WTC11 (cell line): ENCODE data around the gene HELLS. TPM values are rescaled to one million over a fixed set of nuclear protein-coding genes. Genes with fewer than 3 reads are reported as not detected.

Experiments used
- ATAC-seq: fragments of 200-7000 bp; cut with Tn5 transposase; 2 replicates; pipeline ENCODE4 v1.10.0; 2021; ENCODE audit warnings: mild to moderate bottlenecking, moderate library complexity
- CTCF ChIA-PET: fragments of 300-600 bp; sonication (Branson Sonifier 250); formaldehyde crosslinking; loops from one replicate; lab custom pipeline; 2021; ENCODE audit warnings: antibody characterized with exemption; lab: Charles Lee
- POLR2A ChIA-PET: fragments of 350-600 bp; sonication (Branson Sonifier 250); formaldehyde crosslinking; loops from one replicate; lab custom pipeline; 2021; ENCODE audit warnings: antibody characterized with exemption; lab: Charles Lee
- DNase-seq: peaks from one replicate; pipeline ENCODE4 v3.0.0; 2021; ENCODE audit warnings: low spot score
- H3K27ac Mint-ChIP-seq: 2 replicates; pipeline ENCODE4 v1.8.0; 2021; ENCODE audit warnings: mixed read lengths
- H3K27me3 Mint-ChIP-seq: 2 replicates; pipeline ENCODE4 v1.8.0; 2021; ENCODE audit warnings: low read depth, mild to moderate bottlenecking, moderate library complexity, mixed read lengths
- H3K36me3 Mint-ChIP-seq: 2 replicates; pipeline ENCODE4 v1.8.0; 2021; ENCODE audit warnings: mixed read lengths
- H3K4me1 Mint-ChIP-seq: 2 replicates; pipeline ENCODE4 v1.8.0; 2022; ENCODE audit warnings: mixed read lengths
- H3K4me3 Mint-ChIP-seq: 2 replicates; pipeline ENCODE4 v1.8.0; 2021; ENCODE audit warnings: mild to moderate bottlenecking, moderate library complexity, mixed read lengths
- H3K9me3 Mint-ChIP-seq: 2 replicates; pipeline ENCODE4 v1.8.0; 2021; ENCODE audit warnings: mixed read lengths
- HMGA2 ChIP-seq: fragments of 250-450 bp; sonication (Bioruptor Pico); IDR thresholded peaks from 2 replicates; pipeline ENCODE4 v1.4.0; 2021; ENCODE audit warnings: mild to moderate bottlenecking, moderate library complexity
- MXD4 ChIP-seq: fragments of 250-450 bp; sonication (Bioruptor Pico); IDR thresholded peaks from 2 replicates; pipeline ENCODE4 v1.8.0; 2021; ENCODE audit warnings: mild to moderate bottlenecking, moderate library complexity, borderline replicate concordance
- MYBL2 ChIP-seq: sonication (generic); formaldehyde crosslinking; IDR thresholded peaks from 2 replicates; pipeline ENCODE4 v1.8.1; 2023; ENCODE audit warnings: mild to moderate bottlenecking, moderate library complexity, missing genetic modification reagents
- SMAD4 ChIP-seq: sonication (generic); formaldehyde crosslinking; IDR thresholded peaks from 2 replicates; pipeline ENCODE4 v1.8.0; 2022; ENCODE audit warnings: mild to moderate bottlenecking, missing genetic modification reagents
- ZNF138 ChIP-seq: sonication (generic); formaldehyde crosslinking; conservative IDR thresholded peaks from 2 replicates; pipeline ENCODE4 v1.8.1; 2022; ENCODE audit warnings: mild to moderate bottlenecking, moderate library complexity, missing genetic modification reagents
- ZNF232 ChIP-seq: sonication (generic); formaldehyde crosslinking; IDR thresholded peaks from 2 replicates; pipeline ENCODE4 v1.8.0; 2022; ENCODE audit warnings: mild to moderate bottlenecking, missing genetic modification reagents
- total RNA-seq: library from RNA; stranded (reverse); gene quantifications from 3 replicates; pipeline ENCODE4 v1.2.3, GENCODE V29; 2021
- TF ChIP-seq, protein P1 (sequence below): fragments of 200-600 bp; IDR thresholded peaks from 2 replicates; pipeline ENCODE4 v1.8.0; 2022; ENCODE audit warnings: antibody characterized with exemption
- TF ChIP-seq, protein P2 (sequence below): sonication (generic); formaldehyde crosslinking; IDR thresholded peaks from 2 replicates; pipeline ENCODE4 v1.8.1; 2023; ENCODE audit warnings: mild to moderate bottlenecking, missing genetic modification reagents
- TF ChIP-seq, protein P3 (sequence below): sonication (generic); formaldehyde crosslinking; IDR thresholded peaks from 2 replicates; pipeline ENCODE4 v1.8.0; 2023; ENCODE audit warnings: missing genetic modification reagents
- TF ChIP-seq, protein P4 (sequence below): sonication (generic); formaldehyde crosslinking; IDR thresholded peaks from 2 replicates; pipeline ENCODE4 v1.8.1; 2023; ENCODE audit warnings: mild to moderate bottlenecking, missing genetic modification reagents, moderate library complexity
- TF ChIP-seq, protein P5 (sequence below): sonication (generic); formaldehyde crosslinking; conservative IDR thresholded peaks from 2 replicates; pipeline ENCODE4 v1.8.1; 2023; ENCODE audit warnings: mild to moderate bottlenecking, low read depth, missing genetic modification reagents, moderate library complexity
- TF ChIP-seq, protein P6 (sequence below): sonication (generic); formaldehyde crosslinking; IDR thresholded peaks from 2 replicates; pipeline ENCODE4 v1.8.0; 2022; ENCODE audit warnings: mild to moderate bottlenecking, missing genetic modification reagents
- TF ChIP-seq, protein P7 (sequence below): fragments of 250-450 bp; sonication (Bioruptor Pico); IDR thresholded peaks from 2 replicates; pipeline ENCODE4 v1.9.0; 2021; ENCODE audit warnings: moderate library complexity, mild to moderate bottlenecking, inconsistent platforms, borderline replicate concordance
- TF ChIP-seq, protein P8 (sequence below): sonication (generic); formaldehyde crosslinking; IDR thresholded peaks from 2 replicates; pipeline ENCODE4 v1.8.1; 2023; ENCODE audit warnings: mild to moderate bottlenecking, missing genetic modification reagents, borderline replicate concordance
- TF ChIP-seq, protein P9 (sequence below): sonication (generic); formaldehyde crosslinking; IDR thresholded peaks from 2 replicates; pipeline ENCODE4 v1.8.0; 2022; ENCODE audit warnings: missing genetic modification reagents

Gene HELLS
- total RNA-seq, 1 experiment from 2014 or later = 419 TPM

DNA sequence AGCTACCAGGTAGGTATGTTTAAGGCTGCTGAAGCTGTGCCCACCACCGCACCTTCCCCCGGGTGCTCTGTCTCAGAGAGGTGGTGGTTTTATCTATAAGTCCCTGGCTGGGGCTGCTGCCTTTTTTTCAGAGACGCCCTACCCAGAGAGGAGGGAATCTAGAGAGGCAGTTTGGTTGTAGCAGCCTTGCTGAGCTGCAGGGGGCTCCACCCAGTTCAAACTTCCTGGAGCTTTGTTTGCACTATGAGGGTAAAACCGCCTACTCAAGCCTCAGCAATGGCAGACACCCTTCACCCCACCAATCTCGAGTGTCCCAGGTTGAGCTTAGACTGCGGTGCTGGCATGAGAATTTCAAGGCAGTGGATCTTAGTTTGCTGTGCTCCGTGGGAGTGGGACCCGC, 94.3 kb downstream of the HELLS start:
- H3K4me1 Mint-ChIP-seq = no peaks in the 10 kb centered on the region
- H3K27me3 Mint-ChIP-seq = peaks cover 8% of the 10 kb centered on the region
- CTCF ChIA-PET = interaction anchor here (0.9 to 1.4 kb wide), 7 partner anchors 10 to 358 kb away, joined by 3 to 4 read pairs (median 3); no protein-coding TSS in a partner anchor
- no peak overlapping the region for H3K27ac Mint-ChIP-seq
- no peak for TF ChIP-seq HMGA2 (CRISPR knock-in tag)
- TF ChIP-seq ZNF232 (CRISPR knock-in tag) = no peak
- TF ChIP-seq, protein P1, sequence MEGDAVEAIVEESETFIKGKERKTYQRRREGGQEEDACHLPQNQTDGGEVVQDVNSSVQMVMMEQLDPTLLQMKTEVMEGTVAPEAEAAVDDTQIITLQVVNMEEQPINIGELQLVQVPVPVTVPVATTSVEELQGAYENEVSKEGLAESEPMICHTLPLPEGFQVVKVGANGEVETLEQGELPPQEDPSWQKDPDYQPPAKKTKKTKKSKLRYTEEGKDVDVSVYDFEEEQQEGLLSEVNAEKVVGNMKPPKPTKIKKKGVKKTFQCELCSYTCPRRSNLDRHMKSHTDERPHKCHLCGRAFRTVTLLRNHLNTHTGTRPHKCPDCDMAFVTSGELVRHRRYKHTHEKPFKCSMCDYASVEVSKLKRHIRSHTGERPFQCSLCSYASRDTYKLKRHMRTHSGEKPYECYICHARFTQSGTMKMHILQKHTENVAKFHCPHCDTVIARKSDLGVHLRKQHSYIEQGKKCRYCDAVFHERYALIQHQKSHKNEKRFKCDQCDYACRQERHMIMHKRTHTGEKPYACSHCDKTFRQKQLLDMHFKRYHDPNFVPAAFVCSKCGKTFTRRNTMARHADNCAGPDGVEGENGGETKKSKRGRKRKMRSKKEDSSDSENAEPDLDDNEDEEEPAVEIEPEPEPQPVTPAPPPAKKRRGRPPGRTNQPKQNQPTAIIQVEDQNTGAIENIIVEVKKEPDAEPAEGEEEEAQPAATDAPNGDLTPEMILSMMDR = peak; percentile 32; the same call in 1 of the 2 replicates
- no peak for TF ChIP-seq MYBL2 (CRISPR knock-in tag)
- TF ChIP-seq, protein P2, sequence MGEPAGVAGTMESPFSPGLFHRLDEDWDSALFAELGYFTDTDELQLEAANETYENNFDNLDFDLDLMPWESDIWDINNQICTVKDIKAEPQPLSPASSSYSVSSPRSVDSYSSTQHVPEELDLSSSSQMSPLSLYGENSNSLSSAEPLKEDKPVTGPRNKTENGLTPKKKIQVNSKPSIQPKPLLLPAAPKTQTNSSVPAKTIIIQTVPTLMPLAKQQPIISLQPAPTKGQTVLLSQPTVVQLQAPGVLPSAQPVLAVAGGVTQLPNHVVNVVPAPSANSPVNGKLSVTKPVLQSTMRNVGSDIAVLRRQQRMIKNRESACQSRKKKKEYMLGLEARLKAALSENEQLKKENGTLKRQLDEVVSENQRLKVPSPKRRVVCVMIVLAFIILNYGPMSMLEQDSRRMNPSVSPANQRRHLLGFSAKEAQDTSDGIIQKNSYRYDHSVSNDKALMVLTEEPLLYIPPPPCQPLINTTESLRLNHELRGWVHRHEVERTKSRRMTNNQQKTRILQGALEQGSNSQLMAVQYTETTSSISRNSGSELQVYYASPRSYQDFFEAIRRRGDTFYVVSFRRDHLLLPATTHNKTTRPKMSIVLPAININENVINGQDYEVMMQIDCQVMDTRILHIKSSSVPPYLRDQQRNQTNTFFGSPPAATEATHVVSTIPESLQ = no peak
- TF ChIP-seq, protein P3, sequence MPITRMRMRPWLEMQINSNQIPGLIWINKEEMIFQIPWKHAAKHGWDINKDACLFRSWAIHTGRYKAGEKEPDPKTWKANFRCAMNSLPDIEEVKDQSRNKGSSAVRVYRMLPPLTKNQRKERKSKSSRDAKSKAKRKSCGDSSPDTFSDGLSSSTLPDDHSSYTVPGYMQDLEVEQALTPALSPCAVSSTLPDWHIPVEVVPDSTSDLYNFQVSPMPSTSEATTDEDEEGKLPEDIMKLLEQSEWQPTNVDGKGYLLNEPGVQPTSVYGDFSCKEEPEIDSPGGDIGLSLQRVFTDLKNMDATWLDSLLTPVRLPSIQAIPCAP (CRISPR knock-in tag) = no peak
- no peak for TF ChIP-seq ZNF138 (CRISPR knock-in tag)
- TF ChIP-seq, all 79 proteins: peak for 1
- Mint-ChIP-seq H3K4me3 (no peak overlapping the region), H3K9me3 (peaks cover 50% of the 10 kb centered on the region), H3K36me3 (peaks cover 44% of the 10 kb centered on the region)
- ATAC-seq (peak; percentile 91), DNase-seq (peak; percentile 38)
- POLR2A ChIA-PET = no interaction called here

DNA sequence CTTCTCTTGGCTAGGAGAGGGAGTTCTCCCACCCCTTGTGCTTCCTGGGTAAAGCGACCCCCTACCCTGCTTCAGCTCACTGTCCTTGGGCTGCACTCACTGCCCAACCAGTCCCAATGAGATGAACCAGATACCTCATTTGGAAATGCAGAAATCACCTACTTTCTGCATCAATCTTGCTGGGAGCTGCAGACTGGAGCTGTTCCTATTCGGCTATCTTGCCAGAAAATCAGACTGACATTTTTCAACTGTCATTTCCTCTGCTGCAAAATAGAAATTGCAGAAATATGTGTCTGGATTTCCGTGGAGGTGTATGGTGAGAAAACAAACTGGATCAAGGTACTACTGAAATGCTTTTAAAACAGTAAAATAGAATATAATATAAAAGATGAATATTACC, 95.0 kb downstream of the HELLS start:
- Mint-ChIP-seq H3K27ac (no peak overlapping the region), H3K27me3 (peaks cover 8% of the 10 kb centered on the region), H3K4me3 (no peak overlapping the region), H3K9me3 (peaks cover 44% of the 10 kb centered on the region), H3K36me3 (peaks cover 38% of the 10 kb centered on the region), H3K4me1 (no peaks in the 10 kb centered on the region)
- ChIA-PET POLR2A (no interaction called here), CTCF (interaction anchor here (1.0 to 1.4 kb wide), 7 partner anchors 15 to 357 kb away, joined by 3 read pairs; no protein-coding TSS in a partner anchor)
- no peak for ATAC-seq
- DNase-seq = no peak
- TF ChIP-seq, protein P4, sequence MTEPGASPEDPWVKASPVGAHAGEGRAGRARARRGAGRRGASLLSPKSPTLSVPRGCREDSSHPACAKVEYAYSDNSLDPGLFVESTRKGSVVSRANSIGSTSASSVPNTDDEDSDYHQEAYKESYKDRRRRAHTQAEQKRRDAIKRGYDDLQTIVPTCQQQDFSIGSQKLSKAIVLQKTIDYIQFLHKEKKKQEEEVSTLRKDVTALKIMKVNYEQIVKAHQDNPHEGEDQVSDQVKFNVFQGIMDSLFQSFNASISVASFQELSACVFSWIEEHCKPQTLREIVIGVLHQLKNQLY (CRISPR knock-in tag) = no peak
- TF ChIP-seq MXD4 = no peak
- TF ChIP-seq, protein P5, sequence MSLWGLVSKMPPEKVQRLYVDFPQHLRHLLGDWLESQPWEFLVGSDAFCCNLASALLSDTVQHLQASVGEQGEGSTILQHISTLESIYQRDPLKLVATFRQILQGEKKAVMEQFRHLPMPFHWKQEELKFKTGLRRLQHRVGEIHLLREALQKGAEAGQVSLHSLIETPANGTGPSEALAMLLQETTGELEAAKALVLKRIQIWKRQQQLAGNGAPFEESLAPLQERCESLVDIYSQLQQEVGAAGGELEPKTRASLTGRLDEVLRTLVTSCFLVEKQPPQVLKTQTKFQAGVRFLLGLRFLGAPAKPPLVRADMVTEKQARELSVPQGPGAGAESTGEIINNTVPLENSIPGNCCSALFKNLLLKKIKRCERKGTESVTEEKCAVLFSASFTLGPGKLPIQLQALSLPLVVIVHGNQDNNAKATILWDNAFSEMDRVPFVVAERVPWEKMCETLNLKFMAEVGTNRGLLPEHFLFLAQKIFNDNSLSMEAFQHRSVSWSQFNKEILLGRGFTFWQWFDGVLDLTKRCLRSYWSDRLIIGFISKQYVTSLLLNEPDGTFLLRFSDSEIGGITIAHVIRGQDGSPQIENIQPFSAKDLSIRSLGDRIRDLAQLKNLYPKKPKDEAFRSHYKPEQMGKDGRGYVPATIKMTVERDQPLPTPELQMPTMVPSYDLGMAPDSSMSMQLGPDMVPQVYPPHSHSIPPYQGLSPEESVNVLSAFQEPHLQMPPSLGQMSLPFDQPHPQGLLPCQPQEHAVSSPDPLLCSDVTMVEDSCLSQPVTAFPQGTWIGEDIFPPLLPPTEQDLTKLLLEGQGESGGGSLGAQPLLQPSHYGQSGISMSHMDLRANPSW = no peak
- TF ChIP-seq, protein P6, sequence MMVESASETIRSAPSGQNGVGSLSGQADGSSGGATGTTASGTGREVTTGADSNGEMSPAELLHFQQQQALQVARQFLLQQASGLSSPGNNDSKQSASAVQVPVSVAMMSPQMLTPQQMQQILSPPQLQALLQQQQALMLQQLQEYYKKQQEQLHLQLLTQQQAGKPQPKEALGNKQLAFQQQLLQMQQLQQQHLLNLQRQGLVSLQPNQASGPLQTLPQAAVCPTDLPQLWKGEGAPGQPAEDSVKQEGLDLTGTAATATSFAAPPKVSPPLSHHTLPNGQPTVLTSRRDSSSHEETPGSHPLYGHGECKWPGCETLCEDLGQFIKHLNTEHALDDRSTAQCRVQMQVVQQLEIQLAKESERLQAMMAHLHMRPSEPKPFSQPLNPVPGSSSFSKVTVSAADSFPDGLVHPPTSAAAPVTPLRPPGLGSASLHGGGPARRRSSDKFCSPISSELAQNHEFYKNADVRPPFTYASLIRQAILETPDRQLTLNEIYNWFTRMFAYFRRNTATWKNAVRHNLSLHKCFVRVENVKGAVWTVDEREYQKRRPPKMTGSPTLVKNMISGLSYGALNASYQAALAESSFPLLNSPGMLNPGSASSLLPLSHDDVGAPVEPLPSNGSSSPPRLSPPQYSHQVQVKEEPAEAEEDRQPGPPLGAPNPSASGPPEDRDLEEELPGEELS (CRISPR knock-in tag) = no peak
- TF ChIP-seq, protein P7, sequence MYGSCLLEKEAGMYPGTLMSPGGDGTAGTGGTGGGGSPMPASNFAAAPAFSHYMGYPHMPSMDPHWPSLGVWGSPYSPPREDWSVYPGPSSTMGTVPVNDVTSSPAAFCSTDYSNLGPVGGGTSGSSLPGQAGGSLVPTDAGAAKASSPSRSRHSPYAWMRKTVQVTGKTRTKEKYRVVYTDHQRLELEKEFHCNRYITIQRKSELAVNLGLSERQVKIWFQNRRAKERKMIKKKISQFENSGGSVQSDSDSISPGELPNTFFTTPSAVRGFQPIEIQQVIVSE (CRISPR knock-in tag) = no peak
- TF ChIP-seq SMAD4 = no peak
- TF ChIP-seq, protein P8, sequence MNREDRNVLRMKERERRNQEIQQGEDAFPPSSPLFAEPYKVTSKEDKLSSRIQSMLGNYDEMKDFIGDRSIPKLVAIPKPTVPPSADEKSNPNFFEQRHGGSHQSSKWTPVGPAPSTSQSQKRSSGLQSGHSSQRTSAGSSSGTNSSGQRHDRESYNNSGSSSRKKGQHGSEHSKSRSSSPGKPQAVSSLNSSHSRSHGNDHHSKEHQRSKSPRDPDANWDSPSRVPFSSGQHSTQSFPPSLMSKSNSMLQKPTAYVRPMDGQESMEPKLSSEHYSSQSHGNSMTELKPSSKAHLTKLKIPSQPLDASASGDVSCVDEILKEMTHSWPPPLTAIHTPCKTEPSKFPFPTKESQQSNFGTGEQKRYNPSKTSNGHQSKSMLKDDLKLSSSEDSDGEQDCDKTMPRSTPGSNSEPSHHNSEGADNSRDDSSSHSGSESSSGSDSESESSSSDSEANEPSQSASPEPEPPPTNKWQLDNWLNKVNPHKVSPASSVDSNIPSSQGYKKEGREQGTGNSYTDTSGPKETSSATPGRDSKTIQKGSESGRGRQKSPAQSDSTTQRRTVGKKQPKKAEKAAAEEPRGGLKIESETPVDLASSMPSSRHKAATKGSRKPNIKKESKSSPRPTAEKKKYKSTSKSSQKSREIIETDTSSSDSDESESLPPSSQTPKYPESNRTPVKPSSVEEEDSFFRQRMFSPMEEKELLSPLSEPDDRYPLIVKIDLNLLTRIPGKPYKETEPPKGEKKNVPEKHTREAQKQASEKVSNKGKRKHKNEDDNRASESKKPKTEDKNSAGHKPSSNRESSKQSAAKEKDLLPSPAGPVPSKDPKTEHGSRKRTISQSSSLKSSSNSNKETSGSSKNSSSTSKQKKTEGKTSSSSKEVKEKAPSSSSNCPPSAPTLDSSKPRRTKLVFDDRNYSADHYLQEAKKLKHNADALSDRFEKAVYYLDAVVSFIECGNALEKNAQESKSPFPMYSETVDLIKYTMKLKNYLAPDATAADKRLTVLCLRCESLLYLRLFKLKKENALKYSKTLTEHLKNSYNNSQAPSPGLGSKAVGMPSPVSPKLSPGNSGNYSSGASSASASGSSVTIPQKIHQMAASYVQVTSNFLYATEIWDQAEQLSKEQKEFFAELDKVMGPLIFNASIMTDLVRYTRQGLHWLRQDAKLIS (CRISPR knock-in tag) = no peak
- TF ChIP-seq, protein P9, sequence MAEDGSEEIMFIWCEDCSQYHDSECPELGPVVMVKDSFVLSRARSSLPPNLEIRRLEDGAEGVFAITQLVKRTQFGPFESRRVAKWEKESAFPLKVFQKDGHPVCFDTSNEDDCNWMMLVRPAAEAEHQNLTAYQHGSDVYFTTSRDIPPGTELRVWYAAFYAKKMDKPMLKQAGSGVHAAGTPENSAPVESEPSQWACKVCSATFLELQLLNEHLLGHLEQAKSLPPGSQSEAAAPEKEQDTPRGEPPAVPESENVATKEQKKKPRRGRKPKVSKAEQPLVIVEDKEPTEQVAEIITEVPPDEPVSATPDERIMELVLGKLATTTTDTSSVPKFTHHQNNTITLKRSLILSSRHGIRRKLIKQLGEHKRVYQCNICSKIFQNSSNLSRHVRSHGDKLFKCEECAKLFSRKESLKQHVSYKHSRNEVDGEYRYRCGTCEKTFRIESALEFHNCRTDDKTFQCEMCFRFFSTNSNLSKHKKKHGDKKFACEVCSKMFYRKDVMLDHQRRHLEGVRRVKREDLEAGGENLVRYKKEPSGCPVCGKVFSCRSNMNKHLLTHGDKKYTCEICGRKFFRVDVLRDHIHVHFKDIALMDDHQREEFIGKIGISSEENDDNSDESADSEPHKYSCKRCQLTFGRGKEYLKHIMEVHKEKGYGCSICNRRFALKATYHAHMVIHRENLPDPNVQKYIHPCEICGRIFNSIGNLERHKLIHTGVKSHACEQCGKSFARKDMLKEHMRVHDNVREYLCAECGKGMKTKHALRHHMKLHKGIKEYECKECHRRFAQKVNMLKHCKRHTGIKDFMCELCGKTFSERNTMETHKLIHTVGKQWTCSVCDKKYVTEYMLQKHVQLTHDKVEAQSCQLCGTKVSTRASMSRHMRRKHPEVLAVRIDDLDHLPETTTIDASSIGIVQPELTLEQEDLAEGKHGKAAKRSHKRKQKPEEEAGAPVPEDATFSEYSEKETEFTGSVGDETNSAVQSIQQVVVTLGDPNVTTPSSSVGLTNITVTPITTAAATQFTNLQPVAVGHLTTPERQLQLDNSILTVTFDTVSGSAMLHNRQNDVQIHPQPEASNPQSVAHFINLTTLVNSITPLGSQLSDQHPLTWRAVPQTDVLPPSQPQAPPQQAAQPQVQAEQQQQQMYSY (CRISPR knock-in tag) = no peak
